Breast epithelium (tissue), 3 donors: ENCODE results near the gene RELL1.

Experiments used
- POLR2AphosphoS5 ChIP-seq, 3 donors: sonication (generic); formaldehyde crosslinking; IDR thresholded peaks; one replicate each; pipeline ENCODE4 v1.6.1; 2017; ENCODE audit warnings: antibody characterized with exemption in 3 of 3
- TF ChIP-seq, protein P1 (sequence below), 3 donors: fragments of 450-650 bp; IDR thresholded peaks; one replicate each; pipeline ENCODE4 v1.5.1; 2016 to 2017; ENCODE audit warnings: antibody characterized with exemption in 3 of 3, mild to moderate bottlenecking in 3 of 3, moderate library complexity in 3 of 3

- TF ChIP-seq POLR2AphosphoS5 (IDR thresholded peaks at IDR 0.05): no peak
- TF ChIP-seq, protein P1, sequence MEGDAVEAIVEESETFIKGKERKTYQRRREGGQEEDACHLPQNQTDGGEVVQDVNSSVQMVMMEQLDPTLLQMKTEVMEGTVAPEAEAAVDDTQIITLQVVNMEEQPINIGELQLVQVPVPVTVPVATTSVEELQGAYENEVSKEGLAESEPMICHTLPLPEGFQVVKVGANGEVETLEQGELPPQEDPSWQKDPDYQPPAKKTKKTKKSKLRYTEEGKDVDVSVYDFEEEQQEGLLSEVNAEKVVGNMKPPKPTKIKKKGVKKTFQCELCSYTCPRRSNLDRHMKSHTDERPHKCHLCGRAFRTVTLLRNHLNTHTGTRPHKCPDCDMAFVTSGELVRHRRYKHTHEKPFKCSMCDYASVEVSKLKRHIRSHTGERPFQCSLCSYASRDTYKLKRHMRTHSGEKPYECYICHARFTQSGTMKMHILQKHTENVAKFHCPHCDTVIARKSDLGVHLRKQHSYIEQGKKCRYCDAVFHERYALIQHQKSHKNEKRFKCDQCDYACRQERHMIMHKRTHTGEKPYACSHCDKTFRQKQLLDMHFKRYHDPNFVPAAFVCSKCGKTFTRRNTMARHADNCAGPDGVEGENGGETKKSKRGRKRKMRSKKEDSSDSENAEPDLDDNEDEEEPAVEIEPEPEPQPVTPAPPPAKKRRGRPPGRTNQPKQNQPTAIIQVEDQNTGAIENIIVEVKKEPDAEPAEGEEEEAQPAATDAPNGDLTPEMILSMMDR (IDR thresholded peaks at IDR 0.05): no peak
These were observed 102.1 kb downstream of the RELL1 start for GRCh38 chr4:37584071-37584470.
